DND-41 (cell line): Measurements from ENCODE around the gene MRPL34.

ENCODE experiments used
- EZH2 ChIP-seq: IDR thresholded peaks from 3 replicates; pipeline ENCODE4 v1.6.1; 2012; ENCODE audit warnings: borderline replicate concordance, low read depth, mild to moderate bottlenecking, moderate library complexity, low read length, inconsistent platforms; ENCODE audit not compliant: severe bottlenecking
- TF ChIP-seq, protein P1 (sequence below): IDR thresholded peaks from 2 replicates; pipeline ENCODE4 v1.5.1; 2012; ENCODE audit warnings: borderline replicate concordance, low read length, moderate library complexity, mild to moderate bottlenecking; ENCODE audit not compliant: poor library complexity, severe bottlenecking; ENCODE audit errors: extremely low read depth

DNA sequence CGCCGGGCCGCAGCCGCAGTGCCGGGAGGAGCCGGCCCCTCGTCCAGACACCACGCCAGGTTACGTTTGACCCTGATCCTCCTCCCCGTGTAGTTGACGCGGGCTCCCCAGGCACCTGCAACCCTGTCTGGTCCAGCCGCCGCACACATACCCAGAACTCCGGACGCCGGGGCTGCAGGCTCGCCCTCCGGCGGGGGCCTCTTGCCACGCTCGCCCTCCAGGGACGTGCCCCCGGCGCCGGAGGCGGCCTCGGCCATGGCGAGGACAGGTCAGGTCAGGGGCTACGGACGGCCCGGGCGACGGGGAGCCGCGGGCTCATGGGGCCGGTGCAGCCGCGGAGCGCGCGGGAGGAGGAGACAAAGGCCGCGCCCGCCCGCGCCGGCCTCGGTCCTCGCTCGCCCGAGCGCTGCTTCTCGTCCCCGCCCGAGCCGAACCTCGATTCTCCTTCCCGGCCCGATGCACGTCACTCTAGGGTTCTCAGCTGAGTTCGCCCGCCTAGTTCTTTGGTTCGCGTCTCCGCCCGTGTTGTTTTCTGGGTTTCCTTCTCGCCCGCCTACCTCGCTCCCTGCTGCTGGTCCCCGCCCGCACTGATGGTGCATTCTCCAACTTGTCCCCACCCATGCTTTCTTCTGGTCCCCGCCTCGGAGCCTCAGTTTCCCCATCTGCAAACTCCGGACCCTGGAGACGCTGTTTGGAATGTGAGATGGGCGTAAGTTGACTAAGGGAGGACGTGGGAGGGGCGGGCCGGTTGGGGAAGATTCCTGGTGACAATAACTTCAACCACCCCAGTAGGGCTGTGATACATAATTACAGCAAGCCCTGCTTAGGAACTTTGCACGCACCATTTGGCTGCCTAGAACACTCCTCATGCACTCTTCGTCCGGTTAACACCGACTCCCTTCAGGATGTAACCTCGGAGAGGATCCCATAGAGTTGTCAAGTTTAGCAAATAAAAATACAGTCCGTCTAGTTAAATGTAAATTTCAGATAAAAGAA is 29.0 kb downstream of the MRPL34 start, which contains the start of gene ANO8:
- TF ChIP-seq EZH2, result no peak
- TF ChIP-seq, protein P1, sequence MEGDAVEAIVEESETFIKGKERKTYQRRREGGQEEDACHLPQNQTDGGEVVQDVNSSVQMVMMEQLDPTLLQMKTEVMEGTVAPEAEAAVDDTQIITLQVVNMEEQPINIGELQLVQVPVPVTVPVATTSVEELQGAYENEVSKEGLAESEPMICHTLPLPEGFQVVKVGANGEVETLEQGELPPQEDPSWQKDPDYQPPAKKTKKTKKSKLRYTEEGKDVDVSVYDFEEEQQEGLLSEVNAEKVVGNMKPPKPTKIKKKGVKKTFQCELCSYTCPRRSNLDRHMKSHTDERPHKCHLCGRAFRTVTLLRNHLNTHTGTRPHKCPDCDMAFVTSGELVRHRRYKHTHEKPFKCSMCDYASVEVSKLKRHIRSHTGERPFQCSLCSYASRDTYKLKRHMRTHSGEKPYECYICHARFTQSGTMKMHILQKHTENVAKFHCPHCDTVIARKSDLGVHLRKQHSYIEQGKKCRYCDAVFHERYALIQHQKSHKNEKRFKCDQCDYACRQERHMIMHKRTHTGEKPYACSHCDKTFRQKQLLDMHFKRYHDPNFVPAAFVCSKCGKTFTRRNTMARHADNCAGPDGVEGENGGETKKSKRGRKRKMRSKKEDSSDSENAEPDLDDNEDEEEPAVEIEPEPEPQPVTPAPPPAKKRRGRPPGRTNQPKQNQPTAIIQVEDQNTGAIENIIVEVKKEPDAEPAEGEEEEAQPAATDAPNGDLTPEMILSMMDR, result no peak
